Measurements from ENCODE around the gene TBL1Y. TPM values are rescaled to one million over a fixed set of nuclear protein-coding genes. Genes with fewer than 3 reads are reported as not detected.
"Not testable (repeated sequence)": the region's sequence is repeated elsewhere in the genome, so short reads cannot be mapped to it uniquely, and the experiment has no call there.

The TBL1Y gene
- total and polyA plus RNA-seq, 2 of the 13 experiments (the other 11 are each of a cell fraction or from before 2014, with no cell fraction given): 0.37 to 1.4 TPM

GRCh38 chrY:7040662-7041061 lies 130.2 kb downstream of the TBL1Y start:
- in situ Hi-C loops (cut with HindIII; ENCODE audit: extremely low pct_ligation_motif_present, low pct_unique_long_range_greater_than_20kb): no loop called here
- Histone ChIP-seq H3K4me1 (ENCODE audit: insufficient read depth, low read length) (peaks cover 34% of the 10 kb centered on the region), H3K36me3 (replicated peaks in 1 of 2; ENCODE audit: control insufficient read depth in 1 of 2, insufficient read depth in 2 of 2, low read length in 2 of 2) (no peaks in the 10 kb centered on the region), H3K79me2 (ENCODE audit: insufficient read depth, low read length) (no peaks in the 10 kb centered on the region), H3K4me2 (ENCODE audit: low read depth, low read length) (peak overlapping the region; percentile 37), H3K9ac (ENCODE audit: insufficient read depth, low read depth, low read length) (no peak overlapping the region), H3K27ac (ENCODE audit: extremely low read length, insufficient read depth, low read length) (no peak overlapping the region), H3K27me3 (ENCODE audit: control insufficient read depth in 1 of 2, insufficient read depth in 2 of 2, low read length in 2 of 2) (no peaks in the 10 kb centered on the region), H4K20me1 (ENCODE audit: insufficient read depth, low read length) (no peaks in the 10 kb centered on the region), H3K4me3 (replicated peaks in 1 of 3; ENCODE audit: insufficient read depth in 1 of 3, low read depth in 2 of 3, low read length in 3 of 3) (no peak overlapping the region), H3K9me3 (ENCODE audit: low read length) (no peaks in the 10 kb centered on the region), H2AFZ (ENCODE audit: low read length) (no peak overlapping the region)
- 33% methylated on average over 3 of the region's 5 CpGs for WGBS (ENCODE audit: low lambda C conversion rate)
- peak; percentile 75 for ATAC-seq
- no TSS peak for BruUV-seq (replicated peaks)
- CTCF ChIA-PET (ENCODE audit: low intra/inter-chr PET ratio, low total read pairs): no interaction called here
- TF ChIP-seq HNF4A (CRISPR knock-in tag; IDR thresholded peaks at IDR 0.05) (peak; percentile 36; the same call in 1 of the 2 replicates), ZNF597 (CRISPR knock-in tag; IDR thresholded peaks at IDR 0.05) (no peak), SOX13 (IDR thresholded peaks at IDR 0.05) (no peak), SOX13 (CRISPR knock-in tag; conservative IDR thresholded peaks at IDR 0.05 in 1 of 2, IDR thresholded peaks at IDR 0.05 in 1 of 2) (peak in 1 of 2 experiments; percentile 21; a peak in 1 of 4 replicates)
- peak; percentile 30 for DNase-seq (ENCODE audit: low spot score)
- FAIRE-seq: peak; percentile 40
- POLR2A ChIA-PET: no interaction called here
- intact Hi-C loops (cut with micrococcal nuclease; ENCODE audit: unreplicated experiment): loop anchor here (5.0 kb wide), 2 partner anchors 33 to 73 kb away; no protein-coding TSS in a partner anchor

DNA sequence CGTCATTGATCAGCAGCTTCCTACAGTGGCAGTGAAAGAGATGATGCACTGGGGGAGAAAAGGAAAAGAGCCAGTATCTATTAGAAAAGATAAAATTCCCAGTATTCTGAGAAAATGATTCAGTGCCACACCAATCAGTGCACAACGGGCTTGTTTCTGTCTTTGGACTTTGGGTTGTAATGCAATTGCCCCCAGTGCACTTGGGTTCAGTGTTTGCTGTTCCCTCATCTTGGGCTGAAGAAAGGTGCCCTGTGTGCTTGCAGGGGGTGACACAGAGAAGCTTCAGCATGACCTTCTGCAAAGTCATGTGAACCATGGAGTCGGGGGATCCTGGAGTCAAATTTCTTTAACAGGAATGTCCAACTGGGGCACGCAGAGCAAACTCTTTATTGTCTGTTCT lies 131.5 kb downstream of the TBL1Y start:
- DNase-seq (ENCODE audit: low spot score): peak; percentile 15
- no peak; the same call in 2 of the 3 replicates for ATAC-seq
- CTCF ChIA-PET (ENCODE audit: low intra/inter-chr PET ratio, low total read pairs): no interaction called here
- POLR2A ChIA-PET: no interaction called here
- H3K27me3 ChIP-seq (ENCODE audit: control insufficient read depth in 1 of 2, insufficient read depth in 2 of 2, low read length in 2 of 2): no peaks in the 10 kb centered on the region
- in situ Hi-C loops (cut with HindIII; ENCODE audit: extremely low pct_ligation_motif_present, low pct_unique_long_range_greater_than_20kb) (no loop called here), intact Hi-C loops (cut with micrococcal nuclease; ENCODE audit: unreplicated experiment) (loop anchor here (1.0 to 5.0 kb wide), 3 partner anchors 35 to 75 kb away; no protein-coding TSS in a partner anchor)
- no peak overlapping the region for H3K4me3 ChIP-seq (replicated peaks in 1 of 3; ENCODE audit: insufficient read depth in 1 of 3, low read depth in 2 of 3, low read length in 3 of 3)
- FAIRE-seq: no peak
- no peak overlapping the region for H2AFZ ChIP-seq (ENCODE audit: low read length)
- no peak overlapping the region for H3K4me2 ChIP-seq (ENCODE audit: low read depth, low read length)
- no peaks in the 10 kb centered on the region for H3K79me2 ChIP-seq (ENCODE audit: insufficient read depth, low read length)
- H3K9me3 ChIP-seq (ENCODE audit: low read length): no peaks in the 10 kb centered on the region
- H3K36me3 ChIP-seq (replicated peaks in 1 of 2; ENCODE audit: control insufficient read depth in 1 of 2, insufficient read depth in 2 of 2, low read length in 2 of 2): no peaks in the 10 kb centered on the region
- no peaks in the 10 kb centered on the region for H4K20me1 ChIP-seq (ENCODE audit: insufficient read depth, low read length)
- H3K9ac ChIP-seq (ENCODE audit: insufficient read depth, low read depth, low read length): no peak overlapping the region
- no peak overlapping the region for H3K27ac ChIP-seq (ENCODE audit: extremely low read length, insufficient read depth, low read length)
- BruUV-seq (replicated peaks): no TSS peak
- peak; percentile 39 for TF ChIP-seq HNF4G (IDR thresholded peaks at IDR 0.05; ENCODE audit: borderline replicate concordance, low read depth, low read length)
- no peak for TF ChIP-seq HNF4G (CRISPR knock-in tag; IDR thresholded peaks at IDR 0.05; ENCODE audit: borderline replicate concordance, low read depth)
- TF ChIP-seq, protein P1, sequence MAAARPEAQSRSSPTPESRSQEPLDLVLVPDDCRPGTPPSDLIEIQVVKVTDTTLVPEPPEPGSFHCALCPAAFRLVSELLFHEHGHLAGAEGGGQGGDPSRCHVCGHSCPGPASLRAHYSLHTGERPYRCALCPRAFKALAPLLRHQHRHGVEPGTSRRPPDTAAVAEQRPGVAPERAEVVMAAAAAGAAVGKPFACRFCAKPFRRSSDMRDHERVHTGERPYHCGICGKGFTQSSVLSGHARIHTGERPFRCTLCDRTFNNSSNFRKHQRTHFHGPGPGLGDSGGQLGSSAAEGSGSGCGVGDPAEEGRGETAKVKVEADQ (CRISPR knock-in tag; IDR thresholded peaks at IDR 0.05; ENCODE audit: borderline replicate concordance): no peak
- TF ChIP-seq HNF4A (CRISPR knock-in tag; IDR thresholded peaks at IDR 0.05): peak; percentile 58
- 33% methylated on average over 3 of the region's 4 CpGs for WGBS (ENCODE audit: low lambda C conversion rate)
- peaks cover 34% of the 10 kb centered on the region for H3K4me1 ChIP-seq (ENCODE audit: insufficient read depth, low read length)

DNA sequence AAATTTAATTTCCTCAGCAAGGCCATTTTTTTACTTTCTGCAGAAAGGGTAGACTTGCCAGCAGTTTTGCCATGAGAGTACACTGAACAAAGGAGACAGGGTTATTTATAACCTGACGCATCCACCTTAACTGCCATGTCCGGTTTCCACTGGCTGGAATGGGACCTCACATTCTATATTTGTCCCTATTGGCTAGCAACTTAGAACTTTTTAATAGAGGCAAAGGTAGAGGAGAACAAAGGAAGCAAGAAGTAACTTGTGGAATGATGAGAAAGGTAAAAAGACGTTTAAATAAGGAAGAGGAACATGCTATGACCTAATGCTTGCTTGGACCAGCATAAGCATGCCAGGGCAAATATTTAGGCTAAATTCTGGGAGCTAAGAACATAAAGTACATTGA lies 142.0 kb downstream of the TBL1Y start:
- H4K20me1 ChIP-seq (ENCODE audit: insufficient read depth, low read length); ATAC-seq; DNase-seq (ENCODE audit: low spot score); H3K27me3 ChIP-seq (ENCODE audit: control insufficient read depth in 1 of 2, insufficient read depth in 2 of 2, low read length in 2 of 2); H3K79me2 ChIP-seq (ENCODE audit: insufficient read depth, low read length); H3K9me3 ChIP-seq (ENCODE audit: low read length); POLR2A ChIA-PET; FAIRE-seq; H3K36me3 ChIP-seq (replicated peaks in 1 of 2; ENCODE audit: control insufficient read depth in 1 of 2, insufficient read depth in 2 of 2, low read length in 2 of 2); H3K27ac ChIP-seq (ENCODE audit: extremely low read length, insufficient read depth, low read length); H2AFZ ChIP-seq (ENCODE audit: low read length); in situ Hi-C loops (cut with HindIII; ENCODE audit: extremely low pct_ligation_motif_present, low pct_unique_long_range_greater_than_20kb); H3K4me2 ChIP-seq (ENCODE audit: low read depth, low read length); H3K9ac ChIP-seq (ENCODE audit: insufficient read depth, low read depth, low read length); H3K4me3 ChIP-seq (replicated peaks in 1 of 3; ENCODE audit: insufficient read depth in 1 of 3, low read depth in 2 of 3, low read length in 3 of 3); BruUV-seq (replicated peaks); H3K4me1 ChIP-seq (ENCODE audit: insufficient read depth, low read length); intact Hi-C loops (cut with micrococcal nuclease; ENCODE audit: unreplicated experiment); CTCF ChIA-PET (ENCODE audit: low intra/inter-chr PET ratio, low total read pairs): not testable (repeated sequence)
- WGBS (ENCODE audit: low lambda C conversion rate): 75% methylated on average over 3 of the region's 3 CpGs

Data from HepG2 (cell line).